SU-DHL-6 (cell line): ENCODE data around the gene OR6K3.

Experiments
- EZH2phosphoT487 ChIP-seq: fragments of 200-600 bp; sonication (generic), shearing (Covaris generic); conservative IDR thresholded peaks from 2 replicates; pipeline ENCODE4 v1.6.1; 2018; ENCODE audit warnings: mild to moderate bottlenecking, antibody characterized with exemption, low read length, moderate library complexity, mixed read lengths
- TF ChIP-seq, protein P1 (sequence below): fragments of 200-600 bp; sonication (generic); IDR thresholded peaks from one replicate; pipeline ENCODE4 v1.5.1; 2017; ENCODE audit warnings: antibody characterized with exemption, mild to moderate bottlenecking, low read length, moderate library complexity; ENCODE audit not compliant: insufficient read depth, poor library complexity, severe bottlenecking

DNA sequence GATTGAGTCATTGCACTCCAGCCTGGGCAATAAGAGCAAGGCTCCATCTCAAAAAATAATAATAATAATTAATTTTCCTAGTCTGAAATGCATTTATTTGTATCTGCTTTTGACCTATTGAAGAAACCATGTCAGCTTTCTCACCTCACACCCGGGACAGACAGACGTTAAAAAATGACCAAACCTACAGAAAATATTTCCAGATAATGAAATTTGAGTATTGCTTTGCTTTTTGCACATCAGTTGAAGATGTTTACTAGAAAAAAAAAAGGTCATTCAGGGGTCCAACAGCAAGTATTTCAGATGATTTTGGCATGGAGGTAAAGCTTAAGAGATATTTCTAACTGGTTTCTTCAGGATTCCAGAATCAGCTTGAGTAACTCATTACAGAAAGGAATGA is 33.9 kb upstream of the OR6K3 start, which contains the start of gene OR6K6:
- TF ChIP-seq, protein P1, sequence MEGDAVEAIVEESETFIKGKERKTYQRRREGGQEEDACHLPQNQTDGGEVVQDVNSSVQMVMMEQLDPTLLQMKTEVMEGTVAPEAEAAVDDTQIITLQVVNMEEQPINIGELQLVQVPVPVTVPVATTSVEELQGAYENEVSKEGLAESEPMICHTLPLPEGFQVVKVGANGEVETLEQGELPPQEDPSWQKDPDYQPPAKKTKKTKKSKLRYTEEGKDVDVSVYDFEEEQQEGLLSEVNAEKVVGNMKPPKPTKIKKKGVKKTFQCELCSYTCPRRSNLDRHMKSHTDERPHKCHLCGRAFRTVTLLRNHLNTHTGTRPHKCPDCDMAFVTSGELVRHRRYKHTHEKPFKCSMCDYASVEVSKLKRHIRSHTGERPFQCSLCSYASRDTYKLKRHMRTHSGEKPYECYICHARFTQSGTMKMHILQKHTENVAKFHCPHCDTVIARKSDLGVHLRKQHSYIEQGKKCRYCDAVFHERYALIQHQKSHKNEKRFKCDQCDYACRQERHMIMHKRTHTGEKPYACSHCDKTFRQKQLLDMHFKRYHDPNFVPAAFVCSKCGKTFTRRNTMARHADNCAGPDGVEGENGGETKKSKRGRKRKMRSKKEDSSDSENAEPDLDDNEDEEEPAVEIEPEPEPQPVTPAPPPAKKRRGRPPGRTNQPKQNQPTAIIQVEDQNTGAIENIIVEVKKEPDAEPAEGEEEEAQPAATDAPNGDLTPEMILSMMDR, result no peak
- no peak for TF ChIP-seq EZH2phosphoT487
